ENCODE results near the gene NEB. TPM values are rescaled to one million over a fixed set of nuclear protein-coding genes. Genes with fewer than 3 reads are reported as not detected.
"Not testable (repeated sequence)": the region's sequence is repeated elsewhere in the genome, so short reads cannot be mapped to it uniquely, and the experiment has no call there.

NEB gene
- total RNA-seq, 1 experiment from 2014 or later, result 74.9 TPM

GRCh38 chr2:151560289-151560688 lies 174.0 kb downstream of the NEB start:
- no peak for DNase-seq
- Histone ChIP-seq H3K4me1 (no peaks in the 10 kb centered on the region), H3K9me3 (replicated peaks) (no peaks in the 10 kb centered on the region), H3K27me3 (no peaks in the 10 kb centered on the region), H3K27ac (no peak overlapping the region), H3K36me3 (peaks cover 58% of the 10 kb centered on the region), H3K4me3 (no peak overlapping the region)

- H3K36me3 ChIP-seq, result peaks cover 62% of the 10 kb centered on the region
These were observed 174.8 kb downstream of the NEB start for GRCh38 chr2:151559431-151559830.

GRCh38 chr2:151557883-151558282 lies 176.4 kb downstream of the NEB start:
- H3K27ac ChIP-seq; H3K4me1 ChIP-seq; H3K9me3 ChIP-seq (replicated peaks); H3K4me3 ChIP-seq; H3K27me3 ChIP-seq; DNase-seq: not testable (repeated sequence)
- peaks cover 56% of the 10 kb centered on the region for H3K36me3 ChIP-seq

More at GRCh38 chr2:151559431-151559830, 174.8 kb downstream of the NEB start:
- H3K4me3 ChIP-seq; H3K4me1 ChIP-seq; H3K9me3 ChIP-seq (replicated peaks); H3K27ac ChIP-seq; H3K27me3 ChIP-seq; DNase-seq: not testable (repeated sequence)

GRCh38 chr2:151556121-151556520 lies 178.2 kb downstream of the NEB start:
- H3K9me3 ChIP-seq (replicated peaks), result no peaks in the 10 kb centered on the region
- H3K4me1 ChIP-seq, result no peaks in the 10 kb centered on the region
- no peak overlapping the region for H3K27ac ChIP-seq
- H3K4me3 ChIP-seq, result no peak overlapping the region
- no peak for DNase-seq
- H3K36me3 ChIP-seq, result peaks cover 51% of the 10 kb centered on the region
- no peaks in the 10 kb centered on the region for H3K27me3 ChIP-seq

- Histone ChIP-seq H3K4me1 (no peaks in the 10 kb centered on the region), H3K27me3 (no peaks in the 10 kb centered on the region), H3K27ac (no peak overlapping the region), H3K36me3 (peaks cover 52% of the 10 kb centered on the region), H3K4me3 (no peak overlapping the region), H3K9me3 (replicated peaks) (no peaks in the 10 kb centered on the region)
- no peak for DNase-seq
These were observed 182.0 kb downstream of the NEB start for GRCh38 chr2:151552287-151552686.

GRCh38 chr2:151551556-151551955 lies 182.7 kb downstream of the NEB start:
- H3K36me3 ChIP-seq, result peaks cover 59% of the 10 kb centered on the region

GRCh38 chr2:151549191-151549590 lies 185.1 kb downstream of the NEB start:
- Histone ChIP-seq H3K27ac (no peak overlapping the region), H3K4me1 (no peaks in the 10 kb centered on the region), H3K27me3 (no peaks in the 10 kb centered on the region), H3K9me3 (replicated peaks) (no peaks in the 10 kb centered on the region), H3K4me3 (no peak overlapping the region), H3K36me3 (peaks cover 65% of the 10 kb centered on the region)
- DNase-seq, result no peak

More at GRCh38 chr2:151551556-151551955, 182.7 kb downstream of the NEB start:
- H3K4me1 ChIP-seq, result no peaks in the 10 kb centered on the region
- DNase-seq, result no peak
- no peak overlapping the region for H3K4me3 ChIP-seq
- H3K27me3 ChIP-seq, result no peaks in the 10 kb centered on the region
- no peak overlapping the region for H3K27ac ChIP-seq
- H3K9me3 ChIP-seq (replicated peaks), result no peaks in the 10 kb centered on the region

GRCh38 chr2:151544449-151544848 lies 189.8 kb downstream of the NEB start:
- DNase-seq, result no peak
- Histone ChIP-seq H3K9me3 (replicated peaks) (no peaks in the 10 kb centered on the region), H3K27ac (no peak overlapping the region), H3K4me3 (no peak overlapping the region), H3K27me3 (no peaks in the 10 kb centered on the region), H3K36me3 (peaks cover 66% of the 10 kb centered on the region), H3K4me1 (no peaks in the 10 kb centered on the region)

- Histone ChIP-seq H3K4me1 (no peaks in the 10 kb centered on the region), H3K27me3 (no peaks in the 10 kb centered on the region), H3K4me3 (no peak overlapping the region), H3K36me3 (peaks cover 64% of the 10 kb centered on the region), H3K27ac (no peak overlapping the region), H3K9me3 (replicated peaks) (no peaks in the 10 kb centered on the region)
- no peak for DNase-seq
These were observed 190.4 kb downstream of the NEB start for GRCh38 chr2:151543876-151544275.

GRCh38 chr2:151534001-151534400 lies 200.3 kb downstream of the NEB start:
- Histone ChIP-seq H3K27ac (no peak overlapping the region), H3K9me3 (replicated peaks) (no peaks in the 10 kb centered on the region), H3K27me3 (no peaks in the 10 kb centered on the region), H3K4me1 (no peaks in the 10 kb centered on the region), H3K4me3 (no peak overlapping the region), H3K36me3 (peaks cover 62% of the 10 kb centered on the region)
- DNase-seq, result no peak

- no peak for DNase-seq
- Histone ChIP-seq H3K9me3 (replicated peaks) (no peaks in the 10 kb centered on the region), H3K27me3 (no peaks in the 10 kb centered on the region), H3K4me3 (no peak overlapping the region), H3K36me3 (peaks cover 61% of the 10 kb centered on the region), H3K27ac (no peak overlapping the region), H3K4me1 (no peaks in the 10 kb centered on the region)
These were observed 201.1 kb downstream of the NEB start for GRCh38 chr2:151533127-151533526.

- Histone ChIP-seq H3K9me3 (replicated peaks) (no peaks in the 10 kb centered on the region), H3K27ac (no peak overlapping the region), H3K36me3 (peaks cover 41% of the 10 kb centered on the region), H3K27me3 (no peaks in the 10 kb centered on the region), H3K4me3 (no peak overlapping the region), H3K4me1 (no peaks in the 10 kb centered on the region)
- no peak for DNase-seq
These were observed 207.6 kb downstream of the NEB start for GRCh38 chr2:151526572-151527090.

GRCh38 chr2:151525821-151526373 lies 208.4 kb downstream of the NEB start:
- Histone ChIP-seq H3K27ac (no peak overlapping the region), H3K36me3 (peaks cover 41% of the 10 kb centered on the region), H3K4me1 (no peaks in the 10 kb centered on the region), H3K27me3 (no peaks in the 10 kb centered on the region), H3K4me3 (no peak overlapping the region), H3K9me3 (replicated peaks) (no peaks in the 10 kb centered on the region)
- DNase-seq, result no peak

GRCh38 chr2:151523850-151524249 lies 210.4 kb downstream of the NEB start:
- H3K9me3 ChIP-seq (replicated peaks), result no peaks in the 10 kb centered on the region
- no peaks in the 10 kb centered on the region for H3K4me1 ChIP-seq
- no peaks in the 10 kb centered on the region for H3K27me3 ChIP-seq
- no peak overlapping the region for H3K27ac ChIP-seq
- no peak for DNase-seq
- H3K36me3 ChIP-seq, result peaks cover 41% of the 10 kb centered on the region
- H3K4me3 ChIP-seq, result no peak overlapping the region

GRCh38 chr2:151522556-151522955 lies 211.7 kb downstream of the NEB start:
- H3K4me3 ChIP-seq, result no peak overlapping the region
- H3K4me1 ChIP-seq, result no peaks in the 10 kb centered on the region
- DNase-seq, result no peak
- H3K27ac ChIP-seq, result no peak overlapping the region
- no peaks in the 10 kb centered on the region for H3K27me3 ChIP-seq
- no peaks in the 10 kb centered on the region for H3K9me3 ChIP-seq (replicated peaks)
- H3K36me3 ChIP-seq, result peaks cover 48% of the 10 kb centered on the region

GRCh38 chr2:151520976-151521375 lies 213.3 kb downstream of the NEB start:
- Histone ChIP-seq H3K27ac (no peak overlapping the region), H3K9me3 (replicated peaks) (no peaks in the 10 kb centered on the region), H3K36me3 (peaks cover 56% of the 10 kb centered on the region), H3K27me3 (no peaks in the 10 kb centered on the region), H3K4me3 (no peak overlapping the region), H3K4me1 (no peaks in the 10 kb centered on the region)
- DNase-seq, result no peak
